GM12874 (cell line): ENCODE data around the gene MCFD2.
A peak's percentile ranks its signal among the peaks of the same experiment; 100 is the strongest.

Experiments used
- TF ChIP-seq, protein P1 (sequence below): IDR thresholded peaks from 2 replicates; pipeline ENCODE4 v1.5.1; 2011; ENCODE audit warnings: low read depth, mild to moderate bottlenecking, control low read depth, low read length, moderate library complexity; ENCODE audit not compliant: insufficient read depth

MCFD2 gene

DNA sequence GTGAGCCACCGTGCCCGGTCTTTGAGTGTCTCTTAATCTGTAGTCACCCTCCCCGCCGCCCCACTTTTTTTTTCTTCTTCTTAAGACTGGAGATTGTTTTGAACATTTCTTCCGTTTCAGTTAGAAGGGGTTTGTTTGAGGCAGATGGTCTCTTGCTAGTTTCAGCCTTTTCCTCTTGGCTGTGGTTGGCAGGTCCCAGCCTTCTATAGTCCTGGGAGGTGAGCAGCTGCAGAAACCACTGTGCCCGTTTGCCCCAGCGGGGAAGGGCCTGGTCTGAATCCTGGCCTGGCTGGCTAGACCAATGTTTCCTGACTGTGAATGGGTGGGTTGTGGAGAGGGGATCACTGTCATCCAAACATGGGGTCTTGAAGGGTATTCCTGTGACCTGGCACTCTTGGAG lies 30.1 kb upstream of the MCFD2 start:
- TF ChIP-seq, protein P1, sequence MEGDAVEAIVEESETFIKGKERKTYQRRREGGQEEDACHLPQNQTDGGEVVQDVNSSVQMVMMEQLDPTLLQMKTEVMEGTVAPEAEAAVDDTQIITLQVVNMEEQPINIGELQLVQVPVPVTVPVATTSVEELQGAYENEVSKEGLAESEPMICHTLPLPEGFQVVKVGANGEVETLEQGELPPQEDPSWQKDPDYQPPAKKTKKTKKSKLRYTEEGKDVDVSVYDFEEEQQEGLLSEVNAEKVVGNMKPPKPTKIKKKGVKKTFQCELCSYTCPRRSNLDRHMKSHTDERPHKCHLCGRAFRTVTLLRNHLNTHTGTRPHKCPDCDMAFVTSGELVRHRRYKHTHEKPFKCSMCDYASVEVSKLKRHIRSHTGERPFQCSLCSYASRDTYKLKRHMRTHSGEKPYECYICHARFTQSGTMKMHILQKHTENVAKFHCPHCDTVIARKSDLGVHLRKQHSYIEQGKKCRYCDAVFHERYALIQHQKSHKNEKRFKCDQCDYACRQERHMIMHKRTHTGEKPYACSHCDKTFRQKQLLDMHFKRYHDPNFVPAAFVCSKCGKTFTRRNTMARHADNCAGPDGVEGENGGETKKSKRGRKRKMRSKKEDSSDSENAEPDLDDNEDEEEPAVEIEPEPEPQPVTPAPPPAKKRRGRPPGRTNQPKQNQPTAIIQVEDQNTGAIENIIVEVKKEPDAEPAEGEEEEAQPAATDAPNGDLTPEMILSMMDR: no peak

DNA sequence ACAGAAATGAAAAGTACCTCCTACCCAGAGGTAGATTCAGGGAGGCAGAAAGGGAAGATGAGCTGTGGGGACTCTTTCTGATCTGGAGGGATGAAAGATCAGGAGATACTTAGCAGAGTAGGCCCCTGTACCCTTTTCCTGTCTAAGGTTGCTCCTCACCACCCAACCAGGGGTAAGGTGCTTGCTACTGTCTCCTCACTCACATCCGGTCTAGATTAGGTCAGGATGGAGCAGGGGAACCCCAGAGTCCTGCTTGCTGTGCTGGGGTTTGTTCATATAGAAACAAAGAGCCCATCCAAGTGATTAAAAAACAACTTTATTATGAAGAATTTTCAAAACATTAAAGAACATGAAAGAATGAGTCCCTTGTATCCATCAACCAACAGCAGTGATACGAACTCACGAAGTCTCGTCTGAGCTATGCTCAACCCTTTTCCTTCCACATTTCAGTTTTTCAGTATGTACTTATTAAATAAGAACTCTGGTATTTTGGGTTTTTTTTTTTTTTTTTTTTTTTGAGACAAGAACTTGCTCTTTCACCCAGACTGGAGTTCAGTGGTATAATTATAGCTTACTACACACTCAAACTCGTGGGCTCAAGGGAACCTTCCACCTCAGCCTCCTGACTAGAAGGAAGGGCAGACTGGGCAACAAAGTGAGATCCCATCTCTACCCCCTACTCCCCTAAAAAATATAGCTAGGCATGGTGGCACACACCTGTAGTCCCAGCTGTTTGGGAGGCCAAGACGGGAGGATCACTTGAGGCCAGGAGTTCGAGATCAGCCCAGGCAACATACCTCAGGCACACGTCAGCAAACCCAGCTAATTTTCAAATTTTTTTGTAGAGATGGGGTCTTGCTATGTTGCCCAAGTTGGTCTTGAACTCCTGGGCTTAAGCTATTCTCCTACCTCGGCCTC lies 28.5 kb upstream of the MCFD2 start:
- TF ChIP-seq, protein P1: no peak

DNA sequence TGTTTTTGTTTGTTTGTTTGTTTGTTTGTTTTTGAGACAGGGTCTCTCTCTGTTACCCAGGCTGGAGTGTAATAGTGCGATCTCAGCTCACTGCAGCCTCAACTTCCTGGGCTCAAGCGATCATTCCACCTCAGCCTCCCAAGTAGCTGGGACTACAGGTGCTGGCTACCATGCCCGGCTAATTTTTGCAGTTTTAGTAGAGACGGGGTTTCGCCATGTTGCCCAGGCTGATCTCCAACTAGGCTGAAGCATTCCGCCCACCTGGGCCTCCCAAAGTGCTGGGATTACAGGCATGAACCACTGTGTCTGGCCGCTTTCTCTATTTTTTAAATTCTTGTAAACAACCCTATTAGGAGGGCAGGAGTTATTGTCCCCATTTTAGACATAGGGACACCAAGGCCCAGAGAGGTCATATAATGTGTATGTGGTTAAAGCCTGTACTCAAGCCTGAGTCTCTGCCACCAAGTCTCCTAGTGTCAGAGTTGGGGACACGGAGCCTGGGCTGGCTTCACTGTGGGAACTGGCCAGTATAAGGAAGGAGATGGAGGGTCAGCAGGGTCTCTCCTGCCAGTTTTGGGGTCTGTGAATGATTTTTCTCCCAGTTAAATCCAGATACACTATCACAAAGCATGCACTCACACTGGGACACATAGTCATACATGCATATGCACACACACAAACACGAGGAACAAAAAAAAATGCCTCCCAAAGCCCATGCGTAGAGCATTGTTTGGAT lies 27.5 kb upstream of the MCFD2 start:
- TF ChIP-seq, protein P1: no peak

DNA sequence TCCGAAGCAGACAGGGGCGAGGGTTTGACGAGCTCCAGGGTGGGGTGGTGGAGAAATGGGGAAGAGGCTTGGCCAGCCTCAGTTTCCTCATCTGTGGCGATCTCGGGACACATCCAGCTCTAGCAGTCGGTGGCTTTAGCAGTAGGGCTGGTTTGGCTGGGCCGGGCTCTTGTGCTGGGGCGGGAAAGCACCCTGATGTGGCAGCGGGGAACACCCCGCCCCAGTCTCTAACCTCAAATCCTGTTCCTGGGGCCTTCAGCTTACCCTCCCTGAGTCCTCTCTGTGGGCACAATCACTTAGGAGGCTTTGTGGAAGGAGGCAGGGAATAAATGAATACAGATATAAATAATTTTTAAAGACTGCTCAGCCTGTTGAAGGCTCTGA lies 26.5 kb upstream of the MCFD2 start:
- TF ChIP-seq, protein P1: no peak

DNA sequence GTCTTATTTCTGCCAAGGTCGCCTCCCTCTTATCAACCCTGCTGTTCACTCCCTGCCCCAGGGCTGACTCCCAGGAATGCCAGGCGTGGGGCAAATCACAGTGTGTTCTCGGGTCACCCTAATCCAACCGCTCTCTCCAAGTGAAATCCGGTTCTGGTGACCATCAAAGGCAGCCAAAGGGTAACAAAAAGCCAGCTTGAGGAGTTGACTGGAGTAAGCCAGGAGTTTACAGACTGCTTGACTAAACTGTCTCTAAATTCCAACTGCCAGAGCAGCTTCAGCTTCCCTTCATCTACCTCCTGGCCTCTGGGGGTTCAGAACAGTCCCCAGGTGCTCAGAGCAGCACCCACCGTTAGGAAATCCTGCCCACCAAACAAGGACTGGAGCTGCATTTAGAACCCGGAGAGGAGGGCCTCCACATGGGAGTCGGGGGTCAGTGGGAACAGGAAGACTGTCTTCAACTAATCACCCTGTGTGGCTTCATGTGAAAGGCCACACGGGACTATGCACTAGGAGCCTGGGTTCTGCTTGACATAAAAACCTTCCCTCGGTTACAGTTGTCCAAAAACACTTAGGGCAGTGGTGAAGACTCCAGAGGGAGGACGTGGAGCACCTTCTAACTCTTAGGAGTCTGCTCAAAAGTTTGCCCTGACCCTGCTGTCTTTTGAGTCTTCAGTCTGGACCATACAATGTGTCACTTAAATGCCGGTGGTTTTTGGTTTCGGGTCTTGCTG lies 24.2 kb upstream of the MCFD2 start:
- TF ChIP-seq, protein P1: no peak

DNA sequence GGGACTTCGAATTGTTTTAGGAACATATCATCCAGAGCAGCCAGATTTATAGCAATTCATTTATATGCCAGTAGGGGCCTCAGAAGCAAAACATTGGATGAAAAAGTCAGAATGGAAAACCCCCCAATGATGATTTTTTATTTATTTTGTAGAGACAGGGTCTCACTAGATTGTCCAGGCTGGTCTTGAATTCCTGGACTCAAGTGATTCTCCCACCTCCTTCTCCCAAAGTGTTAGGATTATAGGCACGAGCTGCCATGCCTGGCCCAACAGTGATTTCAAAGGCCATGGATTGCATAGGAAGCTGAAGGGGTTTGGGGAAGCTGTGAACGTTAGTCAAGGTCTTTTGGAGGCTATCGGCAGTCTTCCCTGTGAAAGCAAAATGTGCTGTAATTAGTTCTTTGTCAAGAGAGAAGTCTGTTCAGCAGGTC lies 21.9 kb upstream of the MCFD2 start:
- TF ChIP-seq, protein P1: peak; percentile 21; the same call in 1 of the 2 replicates

DNA sequence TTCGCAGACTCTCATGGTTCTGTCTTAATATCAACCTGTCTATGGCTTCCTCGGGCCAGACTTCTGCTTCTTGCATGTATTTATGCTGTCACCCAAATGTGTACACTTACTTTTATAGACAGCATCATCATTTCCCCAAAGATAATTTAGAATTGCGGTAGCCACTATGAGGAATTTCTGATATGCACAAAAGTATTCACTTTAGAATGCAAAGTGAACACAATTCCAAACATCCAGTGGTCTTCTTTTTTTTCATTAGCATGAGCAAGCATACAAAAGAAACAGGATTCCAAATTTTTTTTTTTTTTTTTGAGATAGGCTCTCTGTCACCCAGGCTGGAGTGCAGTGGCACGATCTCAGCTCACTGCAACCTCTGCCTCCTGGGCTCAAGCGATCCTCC lies 21.0 kb upstream of the MCFD2 start:
- TF ChIP-seq, protein P1: no peak
